Non-pigmented ciliary epithelial cell (primary cell): Measurements from ENCODE around the gene CHCHD3.

Experiments
- DNase-seq: peaks from one replicate; pipeline ENCODE4 v3.0.0-alpha.2; 2010; ENCODE audit warnings: low read depth

The CHCHD3 gene

GRCh38 chr7:132773527-132773956 is 308.3 kb downstream of the CHCHD3 start:
- no peak for DNase-seq

GRCh38 chr7:132771301-132771730 is 310.6 kb downstream of the CHCHD3 start:
- no peak for DNase-seq

GRCh38 chr7:132770055-132770454 is 311.8 kb downstream of the CHCHD3 start:
- no peak for DNase-seq

GRCh38 chr7:132769280-132769679 is 312.6 kb downstream of the CHCHD3 start:
- DNase-seq: no peak

GRCh38 chr7:132768099-132768498 is 313.8 kb downstream of the CHCHD3 start:
- DNase-seq: no peak

GRCh38 chr7:132767378-132767777 is 314.5 kb downstream of the CHCHD3 start:
- no peak for DNase-seq

- no peak for DNase-seq
Measured at GRCh38 chr7:132766660-132767059, 315.2 kb downstream of the CHCHD3 start.

- DNase-seq: no peak
Measured at GRCh38 chr7:132765861-132766260, 316.0 kb downstream of the CHCHD3 start.

- no peak for DNase-seq
Measured at GRCh38 chr7:132764762-132765161, 317.1 kb downstream of the CHCHD3 start.

- no peak for DNase-seq
Measured at GRCh38 chr7:132760866-132761265, 321.0 kb downstream of the CHCHD3 start.

- no peak for DNase-seq
Measured at GRCh38 chr7:132760244-132760623, 321.7 kb downstream of the CHCHD3 start.

- DNase-seq: no peak
Measured at GRCh38 chr7:132759482-132760243, 322.2 kb downstream of the CHCHD3 start.

GRCh38 chr7:132758986-132759385 is 322.9 kb downstream of the CHCHD3 start:
- DNase-seq: no peak

- DNase-seq: no peak
Measured at GRCh38 chr7:132757783-132758182, 324.1 kb downstream of the CHCHD3 start.

- DNase-seq: no peak
Measured at GRCh38 chr7:132756484-132756990, 325.4 kb downstream of the CHCHD3 start.

- DNase-seq: no peak
Measured at GRCh38 chr7:132755538-132756483, 326.1 kb downstream of the CHCHD3 start.

GRCh38 chr7:132752431-132752830 is 329.5 kb downstream of the CHCHD3 start:
- DNase-seq: no peak

- DNase-seq: no peak
Measured at GRCh38 chr7:132751244-132751647, 330.6 kb downstream of the CHCHD3 start.

- DNase-seq: no peak
Measured at GRCh38 chr7:132750530-132751217, 331.2 kb downstream of the CHCHD3 start.

- DNase-seq: no peak
Measured at GRCh38 chr7:132750096-132750495, 331.8 kb downstream of the CHCHD3 start.

- DNase-seq: no peak
Measured at GRCh38 chr7:132745510-132745909, 336.4 kb downstream of the CHCHD3 start.

GRCh38 chr7:132743974-132744373 is 337.9 kb downstream of the CHCHD3 start:
- no peak for DNase-seq
